K562 (cell line): ENCODE results near the gene CELSR1. TPM values are rescaled to one million over a fixed set of nuclear protein-coding genes. Genes with fewer than 3 reads are reported as not detected.

ENCODE experiments used
- ATAC-seq: fragments of 200-7000 bp; cut with Tn5 transposase; 3 replicates; pipeline ENCODE4 v1.9.1; 2020; ENCODE audit warnings: moderate library complexity
- BruUV-seq: library from RNA; stranded (reverse); fragments of 400-500 nt; replicated peaks from 2 replicates; lab custom pipeline; 2021; lab: Mats Ljungman, UMichigan
- CTCF ChIA-PET: fragments of 300-600 bp; formaldehyde crosslinking; extraction: SDS; loops from one replicate; lab custom pipeline; 2021; ENCODE audit warnings: low intra/inter-chr PET ratio; lab: Yijun Ruan, JAX
- POLR2A ChIA-PET: fragments of 300-600, 350-650 bp; sonication (Branson Sonifier 250); formaldehyde crosslinking; extraction: SDS; loops from one replicate; lab custom pipeline; 2021; ENCODE audit warnings: antibody characterized with exemption, inconsistent platforms; lab: Yijun Ruan, JAX
- DNase-seq, 4 experiments: peaks; one replicate each; pipeline versions ENCODE4 v3.0.0 to v3.0.0-alpha.2; 2011 to 2018; ENCODE audit warnings: low spot score in 3 of 4, mixed read lengths in 3 of 4; ENCODE audit errors: extremely low read depth in 1 of 4
- FAIRE-seq: peaks from 2 replicates; lab custom pipeline; 2011; peaks lifted over from hg19 to GRCh38; lab: Jason Lieb, UNC
- H2AFZ ChIP-seq: 2 replicates; pipeline ENCODE4 v1.6.0; 2011; ENCODE audit warnings: low read depth, low read length, control low read depth, inconsistent platforms
- H3K27ac ChIP-seq: fragments of 200-600 bp; 3 replicates; pipeline ENCODE4 v1.8.0; 2011; ENCODE audit warnings: low read depth, mild to moderate bottlenecking, control low read depth, inconsistent platforms, low read length, moderate library complexity, mixed read lengths; ENCODE audit errors: extremely low read depth
- H3K27me3 ChIP-seq, 2 experiments: fragments of 300-600 bp in 1 of 2; 2 replicates in 1 of 2; 3 replicates in 1 of 2; pipeline versions ENCODE4 v1.6.0 to v1.8.0; 2011; ENCODE audit warnings: inconsistent platforms in 2 of 2, low read length in 2 of 2, mild to moderate bottlenecking in 1 of 2, mixed read lengths in 1 of 2, moderate library complexity in 1 of 2; ENCODE audit not compliant: control insufficient read depth in 2 of 2, insufficient read depth in 2 of 2
- H3K36me3 ChIP-seq: fragments of 300-600 bp; 3 replicates; pipeline ENCODE4 v1.8.0; 2011; ENCODE audit warnings: mild to moderate bottlenecking, low read length, inconsistent platforms; ENCODE audit not compliant: control insufficient read depth, insufficient read depth
- H3K4me1 ChIP-seq, 2 experiments: fragments of 200-600 bp in 1 of 2; replicated peaks in 1 of 2; 2 replicates in 1 of 2; 3 replicates in 1 of 2; pipeline versions ENCODE4 v1.5.1 to v1.8.0; 2011; ENCODE audit warnings: inconsistent platforms in 2 of 2, low read length in 2 of 2, mild to moderate bottlenecking in 1 of 2, mixed read lengths in 1 of 2, moderate library complexity in 1 of 2; ENCODE audit not compliant: control insufficient read depth in 2 of 2, insufficient read depth in 2 of 2
- H3K4me2 ChIP-seq: 2 replicates; pipeline ENCODE4 v1.6.1; 2011; ENCODE audit warnings: low read length, control low read depth, inconsistent platforms, mixed read lengths; ENCODE audit not compliant: insufficient read depth
- H3K4me3 ChIP-seq: fragments of 200-600 bp; sonication (generic), shearing (Covaris generic); 2 replicates; pipeline ENCODE4 v1.5.1; 2016; ENCODE audit warnings: control low read depth, inconsistent platforms
- H3K79me2 ChIP-seq: fragments of 200-600 bp; 3 replicates; pipeline ENCODE4 v1.8.0; 2011; ENCODE audit warnings: low read length, inconsistent platforms; ENCODE audit not compliant: control insufficient read depth, insufficient read depth
- H3K9ac ChIP-seq, 2 experiments: 2 replicates each; pipeline versions ENCODE4 v1.6.0 to v1.6.1; 2011; ENCODE audit warnings: low read depth in 2 of 2, low read length in 2 of 2, control low read depth in 1 of 2, inconsistent platforms in 1 of 2, mild to moderate bottlenecking in 1 of 2, mixed read lengths in 1 of 2; ENCODE audit not compliant: insufficient read depth in 1 of 2
- H3K9me1 ChIP-seq: one replicate; pipeline ENCODE4 v1.6.0; 2011; ENCODE audit warnings: inconsistent platforms, mild to moderate bottlenecking, low read length, moderate library complexity; ENCODE audit not compliant: control insufficient read depth, insufficient read depth
- H3K9me3 ChIP-seq: replicated peaks from 2 replicates; pipeline ENCODE4 v1.5.1; 2011; ENCODE audit warnings: low read depth, low read length, inconsistent platforms; ENCODE audit not compliant: control insufficient read depth, insufficient read depth
- H4K20me1 ChIP-seq: replicated peaks from 2 replicates; pipeline ENCODE4 v1.6.1; 2011; ENCODE audit warnings: low read length, inconsistent platforms, mixed read lengths; ENCODE audit not compliant: control insufficient read depth, insufficient read depth
- EWSR1 ChIP-seq: fragments of 450-650 bp; IDR thresholded peaks from 2 replicates; pipeline ENCODE4 v1.6.1; 2018; ENCODE audit warnings: borderline replicate concordance, mild to moderate bottlenecking, low read depth, moderate library complexity; ENCODE audit not compliant: partially characterized antibody
- GTF2E2 ChIP-seq: fragments of 200-800 bp; sonication (Bioruptor generic); IDR thresholded peaks from 2 replicates; pipeline ENCODE4 v1.6.1; 2016; ENCODE audit warnings: missing genetic modification characterization, missing compliant biosample characterization
- HDAC3 ChIP-seq: fragments of 450-650 bp; IDR thresholded peaks from 2 replicates; pipeline ENCODE4 v1.6.1; 2018; ENCODE audit warnings: borderline replicate concordance, mild to moderate bottlenecking, moderate library complexity; ENCODE audit not compliant: partially characterized antibody
- HINFP ChIP-seq: fragments of 450-650 bp; conservative IDR thresholded peaks from 2 replicates; pipeline ENCODE4 v1.6.1; 2016; ENCODE audit warnings: missing genetic modification characterization, low read depth, mild to moderate bottlenecking, control low read depth, missing compliant biosample characterization
- KDM4B ChIP-seq, 2 experiments: fragments of 450-650 bp in 1 of 2; sonication (generic) in 1 of 2; IDR thresholded peaks; 2 replicates each; pipeline ENCODE4 v1.6.1; 2016 to 2017; ENCODE audit warnings: borderline replicate concordance in 2 of 2, antibody characterized with exemption in 1 of 2, low read depth in 1 of 2, mild to moderate bottlenecking in 1 of 2
- MAZ ChIP-seq, 2 experiments: fragments of 450-650 bp in 1 of 2; sonication (generic) in 1 of 2; formaldehyde crosslinking; IDR thresholded peaks in 1 of 2; conservative IDR thresholded peaks in 1 of 2; 2 replicates each; pipeline versions ENCODE4 v1.4.0 to v1.5.0; 2020; ENCODE audit warnings: mild to moderate bottlenecking in 1 of 2, missing genetic modification reagents in 1 of 2
- MCM2 ChIP-seq: fragments of 450-650 bp; IDR thresholded peaks from 2 replicates; pipeline ENCODE4 v1.6.1; 2017; ENCODE audit warnings: low read depth, mild to moderate bottlenecking
- POLR3G ChIP-seq: IDR thresholded peaks from 2 replicates; pipeline ENCODE4 v1.6.1; 2011; ENCODE audit not compliant: insufficient read length, insufficient replicate concordance; ENCODE audit errors: extremely low read depth
- PREB ChIP-seq: sonication (generic); formaldehyde crosslinking; IDR thresholded peaks from 2 replicates; pipeline ENCODE4 v1.8.1; 2023; ENCODE audit warnings: mild to moderate bottlenecking, missing genetic modification reagents
- RAD21 ChIP-seq, 2 experiments: fragments of 250-450 bp in 1 of 2; fragments of 450-650 bp in 1 of 2; sonication (Bioruptor Pico) in 1 of 2; formaldehyde crosslinking in 1 of 2; IDR thresholded peaks in 1 of 2; conservative IDR thresholded peaks in 1 of 2; 2 replicates each; pipeline versions ENCODE4 v1.4.0 to v1.8.0; 2020 to 2022; ENCODE audit warnings: mild to moderate bottlenecking in 2 of 2, moderate library complexity in 1 of 2
- SNRNP70 ChIP-seq: fragments of 200-400 bp; formaldehyde crosslinking; optimal IDR thresholded peaks from 2 replicates; pipeline ENCODE3; 2017; ENCODE audit warnings: low read depth, low read length
- TAF9B ChIP-seq: fragments of 450-650 bp; IDR thresholded peaks from 2 replicates; pipeline ENCODE4 v1.6.1; 2018; ENCODE audit warnings: mild to moderate bottlenecking; ENCODE audit not compliant: partially characterized antibody
- WGBS: fragments of 100-300 bp; shearing (Covaris generic); methylation state at CpG from one replicate; pipeline ENCODE4 v1.1.6; 2016; ENCODE audit warnings: low coverage, mixed read lengths; ENCODE audit not compliant: insufficient coverage; ENCODE audit errors: missing lambda C conversion rate; 5-methylcytosine and 5-hydroxymethylcytosine counted together
- in situ Hi-C: fragments of 300-500 bp; cut with MboI; formaldehyde crosslinking; loops from 4 replicates; pipeline ENCODE4 v1.15.0; 2018; ENCODE audit warnings: inconsistent platforms, mixed read lengths
- intact Hi-C: fragments of 100-400 bp; cut with micrococcal nuclease; formaldehyde crosslinking; loops from 2 replicates; pipeline ENCODE4 v1.14.2; 2022
- polyA plus RNA-seq, 8 experiments: library from polyadenylated mRNA; depleted of rRNA in 4 of 8; stranded (reverse) in 5 of 8; unstranded in 3 of 8; fragments of >200 nt; fragmentation: Nextera tagmentation in 2 of 8; fragmentation: Illumina TruSeq in 1 of 8; extraction: Ambion mirVana in 2 of 8; extraction: Trizol in 1 of 8; gene quantifications; 2 replicates each; pipeline versions ENCODE4 v1.2.1 to v1.2.3, GENCODE V29; 2011 to 2014; ENCODE audit warnings: inconsistent platforms in 1 of 8, missing spikeins in 1 of 8
- total RNA-seq, 7 experiments: library from RNA; depleted of rRNA in 6 of 7; stranded (reverse); fragments of >200 nt in 6 of 7; fragmentation: Illumina TruSeq in 2 of 7; extraction: Trizol in 2 of 7; gene quantifications; 2 replicates each; pipeline versions ENCODE4 v1.2.1 to v1.2.3, GENCODE V29; 2011 to 2021; ENCODE audit warnings: low replicate concordance in 1 of 7
- TF ChIP-seq, protein P1 (sequence below): fragments of 250-450 bp; sonication (Bioruptor Pico); IDR thresholded peaks from 2 replicates; pipeline ENCODE4 v1.5.0; 2020; ENCODE audit warnings: mild to moderate bottlenecking
- TF ChIP-seq, protein P2 (sequence below): fragments of 250-450 bp; sonication (Bioruptor Pico); IDR thresholded peaks from 2 replicates; pipeline ENCODE4 v1.9.0; 2021; ENCODE audit warnings: mild to moderate bottlenecking, inconsistent platforms

The CELSR1 gene
- total and polyA plus RNA-seq, 9 of the 15 experiments (the other 6 are each of a cell fraction or from before 2014, with no cell fraction given) = under 0.01 to 0.09 TPM; not detected in 7

- H3K4me1 ChIP-seq = peaks cover 0 to 4% of the 10 kb centered on the region in 2 experiments; a peak in 1 of 5 replicates
- POLR2A ChIA-PET = interaction anchor here (0.6 to 0.7 kb wide), 2 partner anchors 8 to 10 kb away, joined by 3 read pairs; no protein-coding TSS in a partner anchor
- H3K9ac ChIP-seq = no peak overlapping the region
- FAIRE-seq (no peak), DNase-seq (no peak), ATAC-seq (no peak)
- no peaks in the 10 kb centered on the region for H3K9me3 ChIP-seq
- in situ Hi-C loops = no loop called here
- H3K79me2 ChIP-seq = no peaks in the 10 kb centered on the region
- CTCF ChIA-PET = no interaction called here
- BruUV-seq = no TSS peak
- no peaks in the 10 kb centered on the region for H3K36me3 ChIP-seq
- no peak overlapping the region for H3K4me2 ChIP-seq
- no peaks in the 10 kb centered on the region for H3K9me1 ChIP-seq
- intact Hi-C loops = no loop called here
- no peaks in the 10 kb centered on the region for H4K20me1 ChIP-seq
- H2AFZ ChIP-seq = no peak overlapping the region
- no peak overlapping the region for H3K4me3 ChIP-seq
- H3K27ac ChIP-seq = no peak overlapping the region
- WGBS = 7% methylated on average over 14 of the region's 15 CpGs
- peaks cover 2 to 40% of the 10 kb centered on the region in 2 experiments; a peak in 3 of 5 replicates for H3K27me3 ChIP-seq
- TF ChIP-seq MAZ (CRISPR knock-in tag; conservative IDR thresholded peaks at IDR 0.05 in 1 of 2, IDR thresholded peaks at IDR 0.05 in 1 of 2) (no peak), SNRNP70 (no peak), MCM2 (no peak), HINFP (tag) (no peak), TAF9B (no peak), POLR3G (no peak), EWSR1 (no peak), KDM4B (IDR thresholded peaks at IDR 0.05; ENCODE audit: borderline replicate concordance in 2 of 2, low read depth in 1 of 2) (no peak), GTF2E2 (no peak), HDAC3 (no peak), RAD21 (CRISPR knock-in tag; conservative IDR thresholded peaks at IDR 0.05 in 1 of 2, IDR thresholded peaks at IDR 0.05 in 1 of 2) (no peak), PREB (CRISPR knock-in tag) (no peak)
- TF ChIP-seq, protein P1, sequence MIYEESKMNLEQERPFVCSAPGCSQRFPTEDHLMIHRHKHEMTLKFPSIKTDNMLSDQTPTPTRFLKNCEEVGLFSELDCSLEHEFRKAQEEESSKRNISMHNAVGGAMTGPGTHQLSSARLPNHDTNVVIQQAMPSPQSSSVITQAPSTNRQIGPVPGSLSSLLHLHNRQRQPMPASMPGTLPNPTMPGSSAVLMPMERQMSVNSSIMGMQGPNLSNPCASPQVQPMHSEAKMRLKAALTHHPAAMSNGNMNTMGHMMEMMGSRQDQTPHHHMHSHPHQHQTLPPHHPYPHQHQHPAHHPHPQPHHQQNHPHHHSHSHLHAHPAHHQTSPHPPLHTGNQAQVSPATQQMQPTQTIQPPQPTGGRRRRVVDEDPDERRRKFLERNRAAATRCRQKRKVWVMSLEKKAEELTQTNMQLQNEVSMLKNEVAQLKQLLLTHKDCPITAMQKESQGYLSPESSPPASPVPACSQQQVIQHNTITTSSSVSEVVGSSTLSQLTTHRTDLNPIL = no peak
- TF ChIP-seq, protein P2, sequence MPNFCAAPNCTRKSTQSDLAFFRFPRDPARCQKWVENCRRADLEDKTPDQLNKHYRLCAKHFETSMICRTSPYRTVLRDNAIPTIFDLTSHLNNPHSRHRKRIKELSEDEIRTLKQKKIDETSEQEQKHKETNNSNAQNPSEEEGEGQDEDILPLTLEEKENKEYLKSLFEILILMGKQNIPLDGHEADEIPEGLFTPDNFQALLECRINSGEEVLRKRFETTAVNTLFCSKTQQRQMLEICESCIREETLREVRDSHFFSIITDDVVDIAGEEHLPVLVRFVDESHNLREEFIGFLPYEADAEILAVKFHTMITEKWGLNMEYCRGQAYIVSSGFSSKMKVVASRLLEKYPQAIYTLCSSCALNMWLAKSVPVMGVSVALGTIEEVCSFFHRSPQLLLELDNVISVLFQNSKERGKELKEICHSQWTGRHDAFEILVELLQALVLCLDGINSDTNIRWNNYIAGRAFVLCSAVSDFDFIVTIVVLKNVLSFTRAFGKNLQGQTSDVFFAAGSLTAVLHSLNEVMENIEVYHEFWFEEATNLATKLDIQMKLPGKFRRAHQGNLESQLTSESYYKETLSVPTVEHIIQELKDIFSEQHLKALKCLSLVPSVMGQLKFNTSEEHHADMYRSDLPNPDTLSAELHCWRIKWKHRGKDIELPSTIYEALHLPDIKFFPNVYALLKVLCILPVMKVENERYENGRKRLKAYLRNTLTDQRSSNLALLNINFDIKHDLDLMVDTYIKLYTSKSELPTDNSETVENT (CRISPR knock-in tag) = no peak
These were observed 52.4 kb downstream of the CELSR1 start for GRCh38 chr22:46484861-46485595.
